ENCODE data around the gene CD79B.

The CD79B gene

GRCh38 chr17:63931981-63932561 lies at the start of gene CD79B:
Gene CD79B (minus strand): TSS chr17:63932331. CDS start chr17:63932261, 70 bp downstream.
- H3K4me3 Mint-ChIP-seq: no peak within 1 kb of the TSS
- H3K4me1 Mint-ChIP-seq (ENCODE audit: low read depth): peaks cover 38% of the 10 kb centered on the region
- peak within 1 kb of the TSS; percentile 71 for H3K27ac Mint-ChIP-seq
- intact Hi-C loops (cut with micrococcal nuclease): no loop called here
- H3K27me3 Mint-ChIP-seq: peaks cover 15% of the 10 kb centered on the region
- H3K9me3 Mint-ChIP-seq: no peaks in the 10 kb centered on the region
- no peaks in the 10 kb centered on the region for H3K36me3 Mint-ChIP-seq (ENCODE audit: low read depth)

GRCh38 chr17:63978272-63979200 lies 46.4 kb upstream of the CD79B start:
- Mint-ChIP-seq H3K27me3 (peaks cover 18% of the 10 kb centered on the region), H3K9me3 (no peaks in the 10 kb centered on the region), H3K4me1 (ENCODE audit: low read depth) (peaks cover 19% of the 10 kb centered on the region), H3K27ac (no peak overlapping the region), H3K4me3 (no peak overlapping the region), H3K36me3 (ENCODE audit: low read depth) (no peaks in the 10 kb centered on the region)
- intact Hi-C loops (cut with micrococcal nuclease): no loop called here

GRCh38 chr17:63976702-63977101 lies 44.6 kb upstream of the CD79B start:
- Mint-ChIP-seq H3K36me3 (ENCODE audit: low read depth) (no peaks in the 10 kb centered on the region), H3K9me3 (no peaks in the 10 kb centered on the region), H3K4me3 (no peak overlapping the region), H3K27ac (no peak overlapping the region), H3K4me1 (ENCODE audit: low read depth) (peaks cover 9% of the 10 kb centered on the region), H3K27me3 (peaks cover 18% of the 10 kb centered on the region)
- intact Hi-C loops (cut with micrococcal nuclease): no loop called here

GRCh38 chr17:63975541-63976092 lies 43.5 kb upstream of the CD79B start:
- no peaks in the 10 kb centered on the region for H3K36me3 Mint-ChIP-seq (ENCODE audit: low read depth)
- H3K4me1 Mint-ChIP-seq (ENCODE audit: low read depth): peaks cover 9% of the 10 kb centered on the region
- H3K27me3 Mint-ChIP-seq: peaks cover 18% of the 10 kb centered on the region
- H3K9me3 Mint-ChIP-seq: no peaks in the 10 kb centered on the region
- intact Hi-C loops (cut with micrococcal nuclease): no loop called here
- no peak overlapping the region for H3K4me3 Mint-ChIP-seq
- no peak overlapping the region for H3K27ac Mint-ChIP-seq

GRCh38 chr17:63974594-63975192 lies 42.6 kb upstream of the CD79B start:
- H3K4me3 Mint-ChIP-seq: no peak overlapping the region
- no peaks in the 10 kb centered on the region for H3K9me3 Mint-ChIP-seq
- H3K36me3 Mint-ChIP-seq (ENCODE audit: low read depth): no peaks in the 10 kb centered on the region
- no peak overlapping the region for H3K27ac Mint-ChIP-seq
- H3K4me1 Mint-ChIP-seq (ENCODE audit: low read depth): peaks cover 9% of the 10 kb centered on the region
- peaks cover 18% of the 10 kb centered on the region for H3K27me3 Mint-ChIP-seq
- intact Hi-C loops (cut with micrococcal nuclease): no loop called here

GRCh38 chr17:63973930-63974593 lies 41.9 kb upstream of the CD79B start:
- Mint-ChIP-seq H3K36me3 (ENCODE audit: low read depth) (no peaks in the 10 kb centered on the region), H3K27me3 (peaks cover 18% of the 10 kb centered on the region), H3K4me1 (ENCODE audit: low read depth) (peaks cover 9% of the 10 kb centered on the region), H3K9me3 (no peaks in the 10 kb centered on the region), H3K4me3 (no peak overlapping the region), H3K27ac (no peak overlapping the region)
- intact Hi-C loops (cut with micrococcal nuclease): no loop called here

- H3K4me3 Mint-ChIP-seq: no peak overlapping the region
- H3K27ac Mint-ChIP-seq: no peak overlapping the region
- no peaks in the 10 kb centered on the region for H3K9me3 Mint-ChIP-seq
- H3K27me3 Mint-ChIP-seq: peaks cover 20% of the 10 kb centered on the region
- intact Hi-C loops (cut with micrococcal nuclease): no loop called here
- no peaks in the 10 kb centered on the region for H3K36me3 Mint-ChIP-seq (ENCODE audit: low read depth)
- peaks cover 11% of the 10 kb centered on the region for H3K4me1 Mint-ChIP-seq (ENCODE audit: low read depth)
These were observed 41.1 kb upstream of the CD79B start for GRCh38 chr17:63973247-63973646.

- no peak within 1 kb of the TSS for H3K4me3 Mint-ChIP-seq
- peaks cover 23% of the 10 kb centered on the region for H3K27me3 Mint-ChIP-seq
- no peak within 1 kb of the TSS for H3K27ac Mint-ChIP-seq
- no peaks in the 10 kb centered on the region for H3K36me3 Mint-ChIP-seq (ENCODE audit: low read depth)
- intact Hi-C loops (cut with micrococcal nuclease): no loop called here
- peaks cover 14% of the 10 kb centered on the region for H3K4me1 Mint-ChIP-seq (ENCODE audit: low read depth)
- no peaks in the 10 kb centered on the region for H3K9me3 Mint-ChIP-seq
These were observed 40.7 kb upstream of the CD79B start, which contains the start of gene SCN4A for GRCh38 chr17:63972796-63973195. Gene SCN4A (minus strand): TSS chr17:63972918. CDS start chr17:63972841, 77 bp downstream.

- Mint-ChIP-seq H3K9me3 (no peaks in the 10 kb centered on the region), H3K36me3 (ENCODE audit: low read depth) (no peaks in the 10 kb centered on the region), H3K27ac (no peak overlapping the region), H3K27me3 (peaks cover 7% of the 10 kb centered on the region), H3K4me3 (no peak overlapping the region), H3K4me1 (ENCODE audit: low read depth) (peaks cover 7% of the 10 kb centered on the region)
- intact Hi-C loops (cut with micrococcal nuclease): no loop called here
These were observed 37.1 kb upstream of the CD79B start for GRCh38 chr17:63969278-63969677.

- H3K27me3 Mint-ChIP-seq: peaks cover 6% of the 10 kb centered on the region
- intact Hi-C loops (cut with micrococcal nuclease): no loop called here
- H3K36me3 Mint-ChIP-seq (ENCODE audit: low read depth): no peaks in the 10 kb centered on the region
- H3K4me3 Mint-ChIP-seq: no peak overlapping the region
- peaks cover 5% of the 10 kb centered on the region for H3K4me1 Mint-ChIP-seq (ENCODE audit: low read depth)
- H3K27ac Mint-ChIP-seq: no peak overlapping the region
- no peaks in the 10 kb centered on the region for H3K9me3 Mint-ChIP-seq
These were observed 35.8 kb upstream of the CD79B start for GRCh38 chr17:63967953-63968352.

GRCh38 chr17:63966646-63967264 lies 34.6 kb upstream of the CD79B start:
- H3K27me3 Mint-ChIP-seq: peaks cover 6% of the 10 kb centered on the region
- no peaks in the 10 kb centered on the region for H3K9me3 Mint-ChIP-seq
- H3K27ac Mint-ChIP-seq: no peak overlapping the region
- intact Hi-C loops (cut with micrococcal nuclease): no loop called here
- H3K4me3 Mint-ChIP-seq: no peak overlapping the region
- H3K4me1 Mint-ChIP-seq (ENCODE audit: low read depth): peaks cover 6% of the 10 kb centered on the region
- no peaks in the 10 kb centered on the region for H3K36me3 Mint-ChIP-seq (ENCODE audit: low read depth)

- Mint-ChIP-seq H3K9me3 (no peaks in the 10 kb centered on the region), H3K27me3 (peaks cover 3% of the 10 kb centered on the region), H3K27ac (no peak overlapping the region), H3K36me3 (ENCODE audit: low read depth) (no peaks in the 10 kb centered on the region), H3K4me3 (no peak overlapping the region), H3K4me1 (ENCODE audit: low read depth) (peaks cover 14% of the 10 kb centered on the region)
- intact Hi-C loops (cut with micrococcal nuclease): no loop called here
These were observed 31.0 kb upstream of the CD79B start for GRCh38 chr17:63963123-63963522.

- intact Hi-C loops (cut with micrococcal nuclease): no loop called here
- H3K27me3 Mint-ChIP-seq: no peaks in the 10 kb centered on the region
- no peak overlapping the region for H3K4me3 Mint-ChIP-seq
- H3K36me3 Mint-ChIP-seq (ENCODE audit: low read depth): no peaks in the 10 kb centered on the region
- H3K4me1 Mint-ChIP-seq (ENCODE audit: low read depth): peaks cover 13% of the 10 kb centered on the region
- no peaks in the 10 kb centered on the region for H3K9me3 Mint-ChIP-seq
- H3K27ac Mint-ChIP-seq: peak overlapping the region; percentile 66
These were observed 30.2 kb upstream of the CD79B start for GRCh38 chr17:63962298-63962744.
